B cell (primary cell): ENCODE measurements around the gene RPTOR.

Experiments used
- EZH2 ChIP-seq: IDR thresholded peaks from 2 replicates; pipeline ENCODE4 v1.6.1; 2012; ENCODE audit warnings: borderline replicate concordance, low read depth, mild to moderate bottlenecking, moderate library complexity, low read length; ENCODE audit not compliant: insufficient read depth, poor library complexity, severe bottlenecking
- TF ChIP-seq, protein P1 (sequence below): fragments of 200-600 bp; IDR thresholded peaks from one replicate; pipeline ENCODE4 v1.8.0; 2022; ENCODE audit warnings: antibody characterized with exemption, mild to moderate bottlenecking

DNA sequence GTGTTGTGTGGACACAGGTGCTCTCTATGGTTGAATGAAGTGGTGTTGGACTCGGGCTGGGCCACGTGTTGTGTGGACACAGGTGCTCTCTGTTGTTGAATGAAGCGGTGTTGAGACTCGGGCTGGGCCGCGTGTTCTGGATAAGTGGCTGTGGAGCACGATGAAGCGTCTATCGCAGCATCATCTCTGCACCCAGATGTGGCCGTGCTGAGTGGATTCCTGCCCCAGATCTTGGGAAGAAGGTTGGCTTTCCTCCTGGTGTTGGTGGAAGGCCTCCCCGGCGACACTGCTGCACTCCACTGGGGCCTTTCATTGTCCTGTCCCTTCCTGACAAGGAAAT, 69.1 kb downstream of the RPTOR start:
- TF ChIP-seq, protein P1, sequence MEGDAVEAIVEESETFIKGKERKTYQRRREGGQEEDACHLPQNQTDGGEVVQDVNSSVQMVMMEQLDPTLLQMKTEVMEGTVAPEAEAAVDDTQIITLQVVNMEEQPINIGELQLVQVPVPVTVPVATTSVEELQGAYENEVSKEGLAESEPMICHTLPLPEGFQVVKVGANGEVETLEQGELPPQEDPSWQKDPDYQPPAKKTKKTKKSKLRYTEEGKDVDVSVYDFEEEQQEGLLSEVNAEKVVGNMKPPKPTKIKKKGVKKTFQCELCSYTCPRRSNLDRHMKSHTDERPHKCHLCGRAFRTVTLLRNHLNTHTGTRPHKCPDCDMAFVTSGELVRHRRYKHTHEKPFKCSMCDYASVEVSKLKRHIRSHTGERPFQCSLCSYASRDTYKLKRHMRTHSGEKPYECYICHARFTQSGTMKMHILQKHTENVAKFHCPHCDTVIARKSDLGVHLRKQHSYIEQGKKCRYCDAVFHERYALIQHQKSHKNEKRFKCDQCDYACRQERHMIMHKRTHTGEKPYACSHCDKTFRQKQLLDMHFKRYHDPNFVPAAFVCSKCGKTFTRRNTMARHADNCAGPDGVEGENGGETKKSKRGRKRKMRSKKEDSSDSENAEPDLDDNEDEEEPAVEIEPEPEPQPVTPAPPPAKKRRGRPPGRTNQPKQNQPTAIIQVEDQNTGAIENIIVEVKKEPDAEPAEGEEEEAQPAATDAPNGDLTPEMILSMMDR = no peak
- TF ChIP-seq EZH2 = no peak
